Measurements from ENCODE around the gene FOXL2. TPM values are rescaled to one million over a fixed set of nuclear protein-coding genes. Genes with fewer than 3 reads are reported as not detected.

The FOXL2 gene
- total and polyA plus RNA-seq, 2 of the 13 experiments (the other 11 are each of a cell fraction or from before 2014, with no cell fraction given), result not detected

GRCh38 chr3:138915503-138916498 lies 31.1 kb downstream of the FOXL2 start (continued):
- no peak for TF ChIP-seq ZNF260 (CRISPR knock-in tag; IDR thresholded peaks at IDR 0.05; ENCODE audit: borderline replicate concordance, low read depth)
- peak; percentile 62; the same call in 1 of the 2 replicates for TF ChIP-seq ZNF501 (CRISPR knock-in tag; IDR thresholded peaks at IDR 0.05)
- no peak for TF ChIP-seq ZNF616 (CRISPR knock-in tag; IDR thresholded peaks at IDR 0.05; ENCODE audit: low read depth)
- no peak for TF ChIP-seq ZNF124 (CRISPR knock-in tag; IDR thresholded peaks at IDR 0.05)
- no peak for TF ChIP-seq JUN (CRISPR knock-in tag; IDR thresholded peaks at IDR 0.05)
- TF ChIP-seq ZNF607 (CRISPR knock-in tag; IDR thresholded peaks at IDR 0.05; ENCODE audit: borderline replicate concordance), result peak; percentile 89; the same call in 1 of the 2 replicates
- TF ChIP-seq NR2C2 (CRISPR knock-in tag; IDR thresholded peaks at IDR 0.05; ENCODE audit: borderline replicate concordance), result peak; percentile 26; the same call in 1 of the 2 replicates
- no peak for TF ChIP-seq THRA (CRISPR knock-in tag; IDR thresholded peaks at IDR 0.05; ENCODE audit: borderline replicate concordance)
- TF ChIP-seq PLSCR1 (CRISPR knock-in tag; IDR thresholded peaks at IDR 0.05; ENCODE audit: borderline replicate concordance), result no peak
- no peak for TF ChIP-seq SMARCE1 (IDR thresholded peaks at IDR 0.05; ENCODE audit: borderline replicate concordance)
- TF ChIP-seq CREB3 (CRISPR knock-in tag; IDR thresholded peaks at IDR 0.05), result no peak; the same call in 1 of the 2 replicates
- no peak for TF ChIP-seq SUZ12 (IDR thresholded peaks at IDR 0.05; ENCODE audit: low read depth, low read length)
- TF ChIP-seq PITX1 (CRISPR knock-in tag; IDR thresholded peaks at IDR 0.05), result peak; percentile 51; the same call in 1 of the 2 replicates
- TF ChIP-seq ZNF136 (CRISPR knock-in tag; IDR thresholded peaks at IDR 0.05; ENCODE audit: low read depth), result peak; percentile 41; the same call in 1 of the 2 replicates
- TF ChIP-seq ZFP62 (CRISPR knock-in tag; IDR thresholded peaks at IDR 0.05), result no peak
- no peak for TF ChIP-seq FOXP4 (CRISPR knock-in tag; IDR thresholded peaks at IDR 0.05)
- no peak for TF ChIP-seq NBN (conservative IDR thresholded peaks at IDR 0.05)
- no peak for TF ChIP-seq ZNF782 (CRISPR knock-in tag; IDR thresholded peaks at IDR 0.05; ENCODE audit: borderline replicate concordance)
- TF ChIP-seq ZNF234 (CRISPR knock-in tag; conservative IDR thresholded peaks at IDR 0.05), result 0 out of 2 replicates have a peak, but pooled peaks have one; percentile 68
- TF ChIP-seq KMT2B (CRISPR knock-in tag; IDR thresholded peaks at IDR 0.05), result peak; percentile 43; the same call in 1 of the 2 replicates
- TF ChIP-seq SKIL (CRISPR knock-in tag; IDR thresholded peaks at IDR 0.05; ENCODE audit: borderline replicate concordance), result no peak
- TF ChIP-seq NFATC3 (CRISPR knock-in tag; IDR thresholded peaks at IDR 0.05), result no peak
